ENCODE measurements around the gene EVI5. TPM values are rescaled to one million over a fixed set of nuclear protein-coding genes. Genes with fewer than 3 reads are reported as not detected.
A peak's percentile ranks its signal among the peaks of the same experiment; 100 is the strongest.

Gene EVI5
- total and polyA plus RNA-seq, 2 experiments from 2014 or later = 24.9 to 29.0 TPM

DNA sequence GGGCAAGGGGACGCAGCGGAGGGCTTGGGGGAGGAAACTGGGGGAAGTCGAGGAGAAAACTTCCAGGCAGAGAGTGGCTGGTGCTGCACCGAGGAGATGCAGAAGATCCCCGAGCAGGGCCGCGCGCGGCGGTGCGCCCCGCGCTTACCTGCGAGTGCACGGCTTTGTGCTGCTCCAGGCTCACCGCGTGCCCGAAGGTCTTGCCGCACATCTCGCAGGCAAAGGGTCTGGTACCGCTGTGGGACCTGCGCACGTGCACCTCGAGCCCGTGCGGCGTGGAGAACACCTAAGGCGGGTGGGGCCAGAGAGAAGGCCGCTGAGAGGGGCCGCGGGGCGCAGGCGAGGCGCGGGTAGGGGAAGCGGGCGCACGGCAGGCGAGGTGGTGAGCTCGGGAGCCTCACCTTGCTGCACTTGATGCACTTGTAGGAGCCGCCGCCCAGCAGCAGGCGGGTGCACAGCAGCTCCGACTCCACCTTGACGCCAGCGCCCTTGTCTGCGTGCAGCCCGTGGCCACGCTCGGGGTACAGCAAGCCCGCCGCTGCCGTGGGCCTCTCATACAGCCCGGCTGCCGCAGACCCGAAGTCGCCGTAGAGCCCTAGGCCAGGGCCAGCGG is 304.6 kb downstream of the EVI5 start:
- Histone ChIP-seq H4K20me1 (ENCODE audit: insufficient read depth, poor library complexity, severe bottlenecking) (peaks cover 7% of the 10 kb centered on the region), H3K4me1 (ENCODE audit: insufficient read depth) (peaks cover 41% of the 10 kb centered on the region), H3K9me3 (ENCODE audit: low read depth) (no peaks in the 10 kb centered on the region), H3K27ac (no peak overlapping the region), H3K9me2 (replicated peaks; ENCODE audit: insufficient read depth) (no peaks in the 10 kb centered on the region), H3K4me2 (peak overlapping the region; percentile 97), H3K79me2 (no peaks in the 10 kb centered on the region), H3K36me3 (replicated peaks; ENCODE audit: insufficient read depth, low read depth) (no peaks in the 10 kb centered on the region), H2AFZ (no peak overlapping the region), H3K4me3 (no peak overlapping the region), H3K27me3 (peaks cover 100% of the 10 kb centered on the region)
- TF ChIP-seq EZH2phosphoT487 (IDR thresholded peaks at IDR 0.05; ENCODE audit: low read depth, severe bottlenecking, unreplicated experiment) (peak; percentile 39), EZH2 (IDR thresholded peaks at IDR 0.05; ENCODE audit: borderline replicate concordance) (peak; percentile 97)
- TF ChIP-seq, protein P1, sequence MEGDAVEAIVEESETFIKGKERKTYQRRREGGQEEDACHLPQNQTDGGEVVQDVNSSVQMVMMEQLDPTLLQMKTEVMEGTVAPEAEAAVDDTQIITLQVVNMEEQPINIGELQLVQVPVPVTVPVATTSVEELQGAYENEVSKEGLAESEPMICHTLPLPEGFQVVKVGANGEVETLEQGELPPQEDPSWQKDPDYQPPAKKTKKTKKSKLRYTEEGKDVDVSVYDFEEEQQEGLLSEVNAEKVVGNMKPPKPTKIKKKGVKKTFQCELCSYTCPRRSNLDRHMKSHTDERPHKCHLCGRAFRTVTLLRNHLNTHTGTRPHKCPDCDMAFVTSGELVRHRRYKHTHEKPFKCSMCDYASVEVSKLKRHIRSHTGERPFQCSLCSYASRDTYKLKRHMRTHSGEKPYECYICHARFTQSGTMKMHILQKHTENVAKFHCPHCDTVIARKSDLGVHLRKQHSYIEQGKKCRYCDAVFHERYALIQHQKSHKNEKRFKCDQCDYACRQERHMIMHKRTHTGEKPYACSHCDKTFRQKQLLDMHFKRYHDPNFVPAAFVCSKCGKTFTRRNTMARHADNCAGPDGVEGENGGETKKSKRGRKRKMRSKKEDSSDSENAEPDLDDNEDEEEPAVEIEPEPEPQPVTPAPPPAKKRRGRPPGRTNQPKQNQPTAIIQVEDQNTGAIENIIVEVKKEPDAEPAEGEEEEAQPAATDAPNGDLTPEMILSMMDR (IDR thresholded peaks at IDR 0.05; ENCODE audit: poor library complexity) = no peak
- WGBS (ENCODE audit: low lambda C conversion rate, missing lambda C conversion rate) = 5% methylated on average over 47 of the region's 59 CpGs
- peak; percentile 13 for DNase-seq (ENCODE audit: low spot score)

DNA sequence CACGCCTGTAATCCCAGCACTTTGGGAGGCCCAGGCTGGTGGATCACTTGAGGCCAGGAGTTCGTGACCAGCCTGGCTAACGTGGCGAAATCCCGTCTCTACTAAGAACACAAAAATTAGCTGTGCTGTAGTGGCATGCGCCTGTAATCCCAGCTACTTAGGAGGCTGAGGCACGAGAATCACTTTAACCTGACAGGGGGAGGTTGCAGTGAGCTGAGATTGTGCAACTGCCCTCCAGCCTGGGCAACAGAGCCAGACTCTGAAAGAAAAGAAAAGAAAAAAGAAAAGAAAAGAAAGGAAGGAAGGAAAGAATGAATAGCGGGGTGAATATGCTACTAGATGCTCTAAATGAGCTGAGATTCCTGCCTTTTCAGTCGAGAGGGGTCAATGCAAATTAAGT is 305.3 kb downstream of the EVI5 start:
- Histone ChIP-seq H2AFZ (no peak overlapping the region), H4K20me1 (ENCODE audit: insufficient read depth, poor library complexity, severe bottlenecking) (peaks cover 7% of the 10 kb centered on the region), H3K4me1 (ENCODE audit: insufficient read depth) (peaks cover 34% of the 10 kb centered on the region), H3K4me3 (no peak overlapping the region), H3K36me3 (replicated peaks; ENCODE audit: insufficient read depth, low read depth) (no peaks in the 10 kb centered on the region), H3K9me2 (replicated peaks; ENCODE audit: insufficient read depth) (no peaks in the 10 kb centered on the region), H3K79me2 (no peaks in the 10 kb centered on the region), H3K27me3 (peaks cover 100% of the 10 kb centered on the region), H3K9me3 (ENCODE audit: low read depth) (no peaks in the 10 kb centered on the region), H3K4me2 (no peak overlapping the region), H3K27ac (no peak overlapping the region)
- no peak for DNase-seq (ENCODE audit: low spot score)
- WGBS (ENCODE audit: low lambda C conversion rate, missing lambda C conversion rate) = 79% methylated on average over 9 of the region's 9 CpGs
- TF ChIP-seq, protein P1 (IDR thresholded peaks at IDR 0.05; ENCODE audit: poor library complexity) = no peak
- no peak for TF ChIP-seq EZH2 (IDR thresholded peaks at IDR 0.05; ENCODE audit: borderline replicate concordance)
- no peak for TF ChIP-seq EZH2phosphoT487 (IDR thresholded peaks at IDR 0.05; ENCODE audit: low read depth, severe bottlenecking, unreplicated experiment)

DNA sequence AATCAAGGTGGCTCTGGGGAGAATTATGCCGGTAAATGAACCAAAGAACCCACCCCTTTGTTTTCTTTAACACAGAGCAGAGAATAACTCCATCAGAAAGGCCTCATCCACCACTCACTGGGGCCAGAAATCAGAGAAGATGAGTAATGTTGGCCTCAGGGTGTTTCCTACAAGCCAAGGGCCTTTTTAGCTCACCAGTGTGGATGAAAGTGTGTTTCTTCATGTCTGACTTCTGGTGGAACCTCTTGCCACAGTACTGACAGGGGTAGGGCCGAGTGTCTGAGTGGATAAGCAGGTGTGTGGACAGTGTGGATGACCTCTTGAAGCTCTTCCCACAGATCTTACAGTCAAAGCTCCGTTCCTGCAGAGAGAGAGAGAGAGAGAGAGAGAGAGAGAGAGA is 306.5 kb downstream of the EVI5 start:
- Histone ChIP-seq H3K4me2 (no peak overlapping the region), H3K36me3 (replicated peaks; ENCODE audit: insufficient read depth, low read depth) (no peaks in the 10 kb centered on the region), H3K9me3 (ENCODE audit: low read depth) (no peaks in the 10 kb centered on the region), H3K27ac (no peak overlapping the region), H4K20me1 (ENCODE audit: insufficient read depth, poor library complexity, severe bottlenecking) (peaks cover 6% of the 10 kb centered on the region), H3K79me2 (no peaks in the 10 kb centered on the region), H2AFZ (no peak overlapping the region), H3K4me3 (no peak overlapping the region), H3K27me3 (peaks cover 100% of the 10 kb centered on the region), H3K9me2 (replicated peaks; ENCODE audit: insufficient read depth) (no peaks in the 10 kb centered on the region), H3K4me1 (ENCODE audit: insufficient read depth) (peaks cover 22% of the 10 kb centered on the region)
- no peak for DNase-seq (ENCODE audit: low spot score)
- 75% methylated on average over 3 of the region's 3 CpGs for WGBS (ENCODE audit: low lambda C conversion rate, missing lambda C conversion rate)
- no peak for TF ChIP-seq EZH2 (IDR thresholded peaks at IDR 0.05; ENCODE audit: borderline replicate concordance)
- TF ChIP-seq, protein P1 (IDR thresholded peaks at IDR 0.05; ENCODE audit: poor library complexity) = no peak
- TF ChIP-seq EZH2phosphoT487 (IDR thresholded peaks at IDR 0.05; ENCODE audit: low read depth, severe bottlenecking, unreplicated experiment) = no peak

Measured in hepatocyte (in vitro differentiated cells).